Duodenal mucosa (tissue), 2 donors: Measurements from ENCODE around the gene DOCK2.
"Not testable (repeated sequence)": the region's sequence is repeated elsewhere in the genome, so short reads cannot be mapped to it uniquely, and the experiment has no call there.

ENCODE experiments used
- H3K27ac ChIP-seq: one replicate; pipeline ENCODE4 v1.7.0; 2013; ENCODE audit warnings: low read depth, low read length
- H3K27me3 ChIP-seq, 2 donors: one replicate each; pipeline ENCODE4 v1.7.0; 2013; ENCODE audit warnings: low read length in 2 of 2, control low read depth in 1 of 2; ENCODE audit not compliant: insufficient read depth in 2 of 2, control insufficient read depth in 1 of 2
- H3K36me3 ChIP-seq, 2 donors: one replicate each; pipeline ENCODE4 v1.7.0; 2013; ENCODE audit warnings: low read length in 2 of 2, control low read depth in 1 of 2; ENCODE audit not compliant: insufficient read depth in 2 of 2, control insufficient read depth in 1 of 2
- H3K4me1 ChIP-seq, 2 donors: one replicate each; pipeline ENCODE4 v1.7.0; 2013; ENCODE audit warnings: low read length in 2 of 2, control low read depth in 1 of 2; ENCODE audit not compliant: insufficient read depth in 2 of 2, control insufficient read depth in 1 of 2
- H3K4me3 ChIP-seq, 2 donors: one replicate each; pipeline ENCODE4 v1.7.0; 2013; ENCODE audit warnings: low read length in 2 of 2, low read depth in 1 of 2
- H3K9ac ChIP-seq, 2 donors: one replicate each; pipeline ENCODE4 v1.7.0; 2013; ENCODE audit warnings: low read length in 2 of 2, low read depth in 1 of 2
- H3K9me3 ChIP-seq, 2 donors: one replicate each; pipeline ENCODE4 v1.7.0; 2013; ENCODE audit warnings: low read length in 2 of 2, control low read depth in 1 of 2; ENCODE audit not compliant: control insufficient read depth in 1 of 2

The DOCK2 gene

GRCh38 chr5:169760229-169760628 lies 123.2 kb downstream of the DOCK2 start:
- no peak overlapping the region for H3K4me3 ChIP-seq
- H3K27ac ChIP-seq: no peak overlapping the region
- no peaks in the 10 kb centered on the region for H3K36me3 ChIP-seq
- no peaks in the 10 kb centered on the region for H3K27me3 ChIP-seq
- H3K9ac ChIP-seq: no peak overlapping the region
- no peaks in the 10 kb centered on the region for H3K9me3 ChIP-seq
- no peaks in the 10 kb centered on the region for H3K4me1 ChIP-seq

- Histone ChIP-seq H3K9me3 (no peaks in the 10 kb centered on the region), H3K4me1 (no peaks in the 10 kb centered on the region), H3K36me3 (no peaks in the 10 kb centered on the region), H3K4me3 (no peak overlapping the region), H3K27me3 (no peaks in the 10 kb centered on the region), H3K27ac (no peak overlapping the region), H3K9ac (no peak overlapping the region)
Observed at GRCh38 chr5:169762338-169763095, 125.4 kb downstream of the DOCK2 start.

- Histone ChIP-seq H3K36me3 (peaks cover 0 to 4% of the 10 kb centered on the region in 2 donors), H3K9ac (no peak overlapping the region), H3K27ac (no peak overlapping the region), H3K4me3 (no peak overlapping the region), H3K27me3 (no peaks in the 10 kb centered on the region), H3K4me1 (no peaks in the 10 kb centered on the region), H3K9me3 (no peaks in the 10 kb centered on the region)
Observed at GRCh38 chr5:169763376-169764017, 126.4 kb downstream of the DOCK2 start.

GRCh38 chr5:169764018-169764378 lies 126.9 kb downstream of the DOCK2 start:
- no peak overlapping the region for H3K27ac ChIP-seq

GRCh38 chr5:169765176-169765996 lies 128.3 kb downstream of the DOCK2 start:
- H3K36me3 ChIP-seq: peaks cover 0 to 4% of the 10 kb centered on the region in 2 donors
- no peak overlapping the region for H3K27ac ChIP-seq
- no peaks in the 10 kb centered on the region for H3K4me1 ChIP-seq

More at GRCh38 chr5:169764018-169764378, 126.9 kb downstream of the DOCK2 start:
- Histone ChIP-seq H3K27me3 (no peaks in the 10 kb centered on the region), H3K36me3 (peaks cover 0 to 4% of the 10 kb centered on the region in 2 donors), H3K4me3 (no peak overlapping the region), H3K9me3 (no peaks in the 10 kb centered on the region), H3K4me1 (no peaks in the 10 kb centered on the region), H3K9ac (no peak overlapping the region)

GRCh38 chr5:169766943-169767342 lies 129.9 kb downstream of the DOCK2 start:
- not testable (repeated sequence) for H3K27me3 ChIP-seq, H3K4me1 ChIP-seq, H3K36me3 ChIP-seq, H3K9ac ChIP-seq, H3K4me3 ChIP-seq, H3K27ac ChIP-seq, H3K9me3 ChIP-seq

More at GRCh38 chr5:169765176-169765996, 128.3 kb downstream of the DOCK2 start:
- no peak overlapping the region for H3K9ac ChIP-seq
- H3K27me3 ChIP-seq: no peaks in the 10 kb centered on the region
- no peaks in the 10 kb centered on the region for H3K9me3 ChIP-seq
- no peak overlapping the region for H3K4me3 ChIP-seq

- Histone ChIP-seq H3K9me3 (no peaks in the 10 kb centered on the region), H3K4me1 (no peaks in the 10 kb centered on the region), H3K27ac (no peak overlapping the region), H3K4me3 (no peak overlapping the region), H3K36me3 (peaks cover 0 to 4% of the 10 kb centered on the region in 2 donors), H3K27me3 (no peaks in the 10 kb centered on the region), H3K9ac (no peak overlapping the region)
Observed at GRCh38 chr5:169767938-169768337, 130.9 kb downstream of the DOCK2 start.

GRCh38 chr5:169768416-169768815 lies 131.3 kb downstream of the DOCK2 start:
- Histone ChIP-seq H3K27ac (no peak overlapping the region), H3K9me3 (no peaks in the 10 kb centered on the region), H3K36me3 (peaks cover 0 to 4% of the 10 kb centered on the region in 2 donors), H3K27me3 (no peaks in the 10 kb centered on the region), H3K9ac (no peak overlapping the region), H3K4me3 (no peak overlapping the region), H3K4me1 (no peaks in the 10 kb centered on the region)

GRCh38 chr5:169770109-169770508 lies 133.0 kb downstream of the DOCK2 start:
- H3K36me3 ChIP-seq: peaks cover 0 to 4% of the 10 kb centered on the region in 2 donors
- H3K9ac ChIP-seq: no peak overlapping the region
- no peaks in the 10 kb centered on the region for H3K27me3 ChIP-seq
- no peaks in the 10 kb centered on the region for H3K4me1 ChIP-seq
- H3K27ac ChIP-seq: no peak overlapping the region
- H3K9me3 ChIP-seq: no peaks in the 10 kb centered on the region
- no peak overlapping the region for H3K4me3 ChIP-seq

GRCh38 chr5:169772256-169772655 lies 135.2 kb downstream of the DOCK2 start:
- Histone ChIP-seq H3K4me3 (no peak overlapping the region), H3K27me3 (no peaks in the 10 kb centered on the region), H3K27ac (no peak overlapping the region), H3K36me3 (peaks cover 0 to 4% of the 10 kb centered on the region in 2 donors), H3K4me1 (no peaks in the 10 kb centered on the region), H3K9ac (no peak overlapping the region), H3K9me3 (no peaks in the 10 kb centered on the region)
